WTC11 (cell line): ENCODE measurements around the gene LTA4H. TPM values are rescaled to one million over a fixed set of nuclear protein-coding genes. Genes with fewer than 3 reads are reported as not detected.

Experiments used
- ATAC-seq: fragments of 200-7000 bp; cut with Tn5 transposase; 2 replicates; pipeline ENCODE4 v1.10.0; 2021; ENCODE audit warnings: mild to moderate bottlenecking, moderate library complexity
- CTCF ChIA-PET: fragments of 300-600 bp; sonication (Branson Sonifier 250); formaldehyde crosslinking; loops from one replicate; lab custom pipeline; 2021; ENCODE audit warnings: antibody characterized with exemption; lab: Charles Lee
- POLR2A ChIA-PET: fragments of 350-600 bp; sonication (Branson Sonifier 250); formaldehyde crosslinking; loops from one replicate; lab custom pipeline; 2021; ENCODE audit warnings: antibody characterized with exemption; lab: Charles Lee
- DNase-seq: peaks from one replicate; pipeline ENCODE4 v3.0.0; 2021; ENCODE audit warnings: low spot score
- H3K27ac Mint-ChIP-seq: 2 replicates; pipeline ENCODE4 v1.8.0; 2021; ENCODE audit warnings: mixed read lengths
- H3K27me3 Mint-ChIP-seq: 2 replicates; pipeline ENCODE4 v1.8.0; 2021; ENCODE audit warnings: low read depth, mild to moderate bottlenecking, moderate library complexity, mixed read lengths
- H3K36me3 Mint-ChIP-seq: 2 replicates; pipeline ENCODE4 v1.8.0; 2021; ENCODE audit warnings: mixed read lengths
- H3K4me1 Mint-ChIP-seq: 2 replicates; pipeline ENCODE4 v1.8.0; 2022; ENCODE audit warnings: mixed read lengths
- H3K4me3 Mint-ChIP-seq: 2 replicates; pipeline ENCODE4 v1.8.0; 2021; ENCODE audit warnings: mild to moderate bottlenecking, moderate library complexity, mixed read lengths
- H3K9me3 Mint-ChIP-seq: 2 replicates; pipeline ENCODE4 v1.8.0; 2021; ENCODE audit warnings: mixed read lengths
- CREM ChIP-seq: sonication (generic); formaldehyde crosslinking; IDR thresholded peaks from 2 replicates; pipeline ENCODE4 v1.8.1; 2022; ENCODE audit warnings: mild to moderate bottlenecking, missing genetic modification reagents, moderate library complexity
- FOXP1 ChIP-seq: sonication (generic); formaldehyde crosslinking; IDR thresholded peaks from 2 replicates; pipeline ENCODE4 v1.8.0; 2022; ENCODE audit warnings: missing genetic modification reagents, mild to moderate bottlenecking, moderate library complexity, borderline replicate concordance
- MXD4 ChIP-seq: fragments of 250-450 bp; sonication (Bioruptor Pico); IDR thresholded peaks from 2 replicates; pipeline ENCODE4 v1.8.0; 2021; ENCODE audit warnings: mild to moderate bottlenecking, moderate library complexity, borderline replicate concordance
- MYBL2 ChIP-seq: sonication (generic); formaldehyde crosslinking; IDR thresholded peaks from 2 replicates; pipeline ENCODE4 v1.8.1; 2023; ENCODE audit warnings: mild to moderate bottlenecking, moderate library complexity, missing genetic modification reagents
- NFATC4 ChIP-seq: fragments of 250-450 bp; sonication (Bioruptor Pico); IDR thresholded peaks from 2 replicates; pipeline ENCODE4 v1.9.0; 2021; ENCODE audit warnings: mild to moderate bottlenecking
- NR1H2 ChIP-seq: sonication (generic); formaldehyde crosslinking; IDR thresholded peaks from 2 replicates; pipeline ENCODE4 v1.9.0; 2021; ENCODE audit warnings: mild to moderate bottlenecking, moderate library complexity, missing genetic modification reagents
- NR2C2 ChIP-seq: sonication (generic); formaldehyde crosslinking; IDR thresholded peaks from 2 replicates; pipeline ENCODE4 v1.8.0; 2022; ENCODE audit warnings: mild to moderate bottlenecking, missing genetic modification reagents
- OVOL2 ChIP-seq: fragments of 250-450 bp; sonication (Bioruptor Pico); IDR thresholded peaks from 2 replicates; pipeline ENCODE4 v1.9.0; 2021; ENCODE audit warnings: mild to moderate bottlenecking, borderline replicate concordance
- SP1 ChIP-seq: sonication (generic); formaldehyde crosslinking; conservative IDR thresholded peaks from 2 replicates; pipeline ENCODE4 v1.8.1; 2022; ENCODE audit warnings: missing genetic modification reagents
- TEAD1 ChIP-seq: sonication (generic); formaldehyde crosslinking; IDR thresholded peaks from 2 replicates; pipeline ENCODE4 v1.8.0; 2022; ENCODE audit warnings: mild to moderate bottlenecking, missing genetic modification reagents
- ZNF263 ChIP-seq: sonication (generic); formaldehyde crosslinking; IDR thresholded peaks from 2 replicates; pipeline ENCODE4 v1.8.1; 2022; ENCODE audit warnings: low read depth, mild to moderate bottlenecking, moderate library complexity, missing genetic modification reagents
- total RNA-seq: library from RNA; stranded (reverse); gene quantifications from 3 replicates; pipeline ENCODE4 v1.2.3, GENCODE V29; 2021
- TF ChIP-seq, protein P1 (sequence below): fragments of 250-450 bp; sonication (Bioruptor Pico); IDR thresholded peaks from 2 replicates; pipeline ENCODE4 v1.8.0; 2021; ENCODE audit warnings: mild to moderate bottlenecking
- TF ChIP-seq, protein P2 (sequence below): sonication (generic); formaldehyde crosslinking; IDR thresholded peaks from 2 replicates; pipeline ENCODE4 v1.8.0; 2022; ENCODE audit warnings: missing genetic modification reagents
- TF ChIP-seq, protein P3 (sequence below): sonication (generic); formaldehyde crosslinking; IDR thresholded peaks from 2 replicates; pipeline ENCODE4 v1.8.1; 2023; ENCODE audit warnings: mild to moderate bottlenecking, missing genetic modification reagents
- TF ChIP-seq, protein P4 (sequence below): sonication (generic); formaldehyde crosslinking; conservative IDR thresholded peaks from 2 replicates; pipeline ENCODE4 v1.8.1; 2022; ENCODE audit warnings: mild to moderate bottlenecking, missing genetic modification reagents
- TF ChIP-seq, protein P5 (sequence below): sonication (generic); formaldehyde crosslinking; conservative IDR thresholded peaks from 2 replicates; pipeline ENCODE4 v1.8.1; 2023; ENCODE audit warnings: mild to moderate bottlenecking, low read depth, missing genetic modification reagents, moderate library complexity
- TF ChIP-seq, protein P6 (sequence below): sonication (generic); formaldehyde crosslinking; IDR thresholded peaks from 2 replicates; pipeline ENCODE4 v1.8.0; 2023; ENCODE audit warnings: mild to moderate bottlenecking, missing genetic modification reagents

Gene LTA4H
- total RNA-seq, 1 experiment from 2014 or later: 134 TPM

DNA sequence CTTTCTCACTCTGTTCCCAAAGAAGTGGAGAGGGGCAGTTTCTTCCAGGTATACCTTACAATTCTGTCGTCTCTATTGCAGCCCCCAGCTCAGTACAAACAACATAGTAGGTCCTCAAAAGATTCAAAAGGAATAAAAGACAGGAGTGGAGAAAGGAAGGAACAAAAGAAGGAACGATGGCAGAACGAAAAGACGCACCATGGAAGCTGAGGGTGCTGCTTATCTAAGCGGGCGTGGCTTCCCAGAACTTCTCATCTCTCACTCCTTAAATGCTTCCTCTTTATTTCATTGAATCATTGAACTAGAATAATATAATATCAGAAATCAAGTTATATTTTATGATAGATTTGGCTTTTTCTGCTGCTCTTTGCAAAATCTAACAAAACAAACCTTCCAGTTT is 13.7 kb upstream of the LTA4H start (continued):
- TF ChIP-seq, protein P1, sequence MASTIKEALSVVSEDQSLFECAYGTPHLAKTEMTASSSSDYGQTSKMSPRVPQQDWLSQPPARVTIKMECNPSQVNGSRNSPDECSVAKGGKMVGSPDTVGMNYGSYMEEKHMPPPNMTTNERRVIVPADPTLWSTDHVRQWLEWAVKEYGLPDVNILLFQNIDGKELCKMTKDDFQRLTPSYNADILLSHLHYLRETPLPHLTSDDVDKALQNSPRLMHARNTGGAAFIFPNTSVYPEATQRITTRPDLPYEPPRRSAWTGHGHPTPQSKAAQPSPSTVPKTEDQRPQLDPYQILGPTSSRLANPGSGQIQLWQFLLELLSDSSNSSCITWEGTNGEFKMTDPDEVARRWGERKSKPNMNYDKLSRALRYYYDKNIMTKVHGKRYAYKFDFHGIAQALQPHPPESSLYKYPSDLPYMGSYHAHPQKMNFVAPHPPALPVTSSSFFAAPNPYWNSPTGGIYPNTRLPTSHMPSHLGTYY (CRISPR knock-in tag): no peak
- TF ChIP-seq NFATC4 (CRISPR knock-in tag) (no peak), OVOL2 (CRISPR knock-in tag) (no peak), NR2C2 (CRISPR knock-in tag) (no peak)
- TF ChIP-seq, protein P2, sequence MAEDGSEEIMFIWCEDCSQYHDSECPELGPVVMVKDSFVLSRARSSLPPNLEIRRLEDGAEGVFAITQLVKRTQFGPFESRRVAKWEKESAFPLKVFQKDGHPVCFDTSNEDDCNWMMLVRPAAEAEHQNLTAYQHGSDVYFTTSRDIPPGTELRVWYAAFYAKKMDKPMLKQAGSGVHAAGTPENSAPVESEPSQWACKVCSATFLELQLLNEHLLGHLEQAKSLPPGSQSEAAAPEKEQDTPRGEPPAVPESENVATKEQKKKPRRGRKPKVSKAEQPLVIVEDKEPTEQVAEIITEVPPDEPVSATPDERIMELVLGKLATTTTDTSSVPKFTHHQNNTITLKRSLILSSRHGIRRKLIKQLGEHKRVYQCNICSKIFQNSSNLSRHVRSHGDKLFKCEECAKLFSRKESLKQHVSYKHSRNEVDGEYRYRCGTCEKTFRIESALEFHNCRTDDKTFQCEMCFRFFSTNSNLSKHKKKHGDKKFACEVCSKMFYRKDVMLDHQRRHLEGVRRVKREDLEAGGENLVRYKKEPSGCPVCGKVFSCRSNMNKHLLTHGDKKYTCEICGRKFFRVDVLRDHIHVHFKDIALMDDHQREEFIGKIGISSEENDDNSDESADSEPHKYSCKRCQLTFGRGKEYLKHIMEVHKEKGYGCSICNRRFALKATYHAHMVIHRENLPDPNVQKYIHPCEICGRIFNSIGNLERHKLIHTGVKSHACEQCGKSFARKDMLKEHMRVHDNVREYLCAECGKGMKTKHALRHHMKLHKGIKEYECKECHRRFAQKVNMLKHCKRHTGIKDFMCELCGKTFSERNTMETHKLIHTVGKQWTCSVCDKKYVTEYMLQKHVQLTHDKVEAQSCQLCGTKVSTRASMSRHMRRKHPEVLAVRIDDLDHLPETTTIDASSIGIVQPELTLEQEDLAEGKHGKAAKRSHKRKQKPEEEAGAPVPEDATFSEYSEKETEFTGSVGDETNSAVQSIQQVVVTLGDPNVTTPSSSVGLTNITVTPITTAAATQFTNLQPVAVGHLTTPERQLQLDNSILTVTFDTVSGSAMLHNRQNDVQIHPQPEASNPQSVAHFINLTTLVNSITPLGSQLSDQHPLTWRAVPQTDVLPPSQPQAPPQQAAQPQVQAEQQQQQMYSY (CRISPR knock-in tag): no peak
- TF ChIP-seq, protein P3, sequence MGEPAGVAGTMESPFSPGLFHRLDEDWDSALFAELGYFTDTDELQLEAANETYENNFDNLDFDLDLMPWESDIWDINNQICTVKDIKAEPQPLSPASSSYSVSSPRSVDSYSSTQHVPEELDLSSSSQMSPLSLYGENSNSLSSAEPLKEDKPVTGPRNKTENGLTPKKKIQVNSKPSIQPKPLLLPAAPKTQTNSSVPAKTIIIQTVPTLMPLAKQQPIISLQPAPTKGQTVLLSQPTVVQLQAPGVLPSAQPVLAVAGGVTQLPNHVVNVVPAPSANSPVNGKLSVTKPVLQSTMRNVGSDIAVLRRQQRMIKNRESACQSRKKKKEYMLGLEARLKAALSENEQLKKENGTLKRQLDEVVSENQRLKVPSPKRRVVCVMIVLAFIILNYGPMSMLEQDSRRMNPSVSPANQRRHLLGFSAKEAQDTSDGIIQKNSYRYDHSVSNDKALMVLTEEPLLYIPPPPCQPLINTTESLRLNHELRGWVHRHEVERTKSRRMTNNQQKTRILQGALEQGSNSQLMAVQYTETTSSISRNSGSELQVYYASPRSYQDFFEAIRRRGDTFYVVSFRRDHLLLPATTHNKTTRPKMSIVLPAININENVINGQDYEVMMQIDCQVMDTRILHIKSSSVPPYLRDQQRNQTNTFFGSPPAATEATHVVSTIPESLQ (CRISPR knock-in tag): no peak

DNA sequence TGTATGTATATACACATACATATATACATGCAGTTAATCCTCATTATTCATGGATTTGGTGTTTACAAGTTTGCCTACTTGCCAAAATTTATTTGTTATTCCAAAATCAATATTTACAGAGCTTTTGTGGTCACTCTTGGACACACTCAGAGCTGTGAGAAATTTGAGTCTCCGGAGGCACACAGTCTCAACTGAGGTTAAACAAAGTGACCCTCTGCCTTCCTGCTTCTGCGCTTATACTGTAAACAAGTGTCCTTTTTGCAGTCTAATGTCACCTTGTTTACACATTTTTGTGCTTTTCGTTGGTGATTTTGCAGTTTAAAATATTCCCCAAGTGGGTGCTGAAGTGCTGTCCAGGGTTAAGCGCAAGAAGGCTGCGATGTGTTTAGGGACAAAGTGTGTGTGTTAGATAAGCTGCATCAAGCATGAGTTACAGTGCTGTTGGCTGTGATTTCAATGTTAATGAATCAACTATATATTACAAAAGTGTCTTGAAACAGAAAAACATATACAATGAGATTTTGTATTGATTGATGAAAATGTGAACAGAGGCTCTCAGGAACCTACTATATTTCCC is 13.1 kb upstream of the LTA4H start:
- Mint-ChIP-seq H3K27ac (no peak overlapping the region), H3K27me3 (no peaks in the 10 kb centered on the region; the same call in 1 of the 2 replicates), H3K4me1 (peaks cover 11% of the 10 kb centered on the region; the same call in 1 of the 2 replicates), H3K4me3 (no peak overlapping the region), H3K36me3 (0 out of 2 replicates have a peak, but pooled peaks cover under 1% of the 10 kb centered on the region), H3K9me3 (peaks cover 25% of the 10 kb centered on the region)
- TF ChIP-seq OVOL2 (CRISPR knock-in tag): no peak
- TF ChIP-seq, protein P4, sequence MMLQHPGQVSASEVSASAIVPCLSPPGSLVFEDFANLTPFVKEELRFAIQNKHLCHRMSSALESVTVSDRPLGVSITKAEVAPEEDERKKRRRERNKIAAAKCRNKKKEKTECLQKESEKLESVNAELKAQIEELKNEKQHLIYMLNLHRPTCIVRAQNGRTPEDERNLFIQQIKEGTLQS: no peak
- ChIA-PET POLR2A (no interaction called here), CTCF (no interaction called here)
- DNase-seq (no peak), ATAC-seq (no peak)

DNA sequence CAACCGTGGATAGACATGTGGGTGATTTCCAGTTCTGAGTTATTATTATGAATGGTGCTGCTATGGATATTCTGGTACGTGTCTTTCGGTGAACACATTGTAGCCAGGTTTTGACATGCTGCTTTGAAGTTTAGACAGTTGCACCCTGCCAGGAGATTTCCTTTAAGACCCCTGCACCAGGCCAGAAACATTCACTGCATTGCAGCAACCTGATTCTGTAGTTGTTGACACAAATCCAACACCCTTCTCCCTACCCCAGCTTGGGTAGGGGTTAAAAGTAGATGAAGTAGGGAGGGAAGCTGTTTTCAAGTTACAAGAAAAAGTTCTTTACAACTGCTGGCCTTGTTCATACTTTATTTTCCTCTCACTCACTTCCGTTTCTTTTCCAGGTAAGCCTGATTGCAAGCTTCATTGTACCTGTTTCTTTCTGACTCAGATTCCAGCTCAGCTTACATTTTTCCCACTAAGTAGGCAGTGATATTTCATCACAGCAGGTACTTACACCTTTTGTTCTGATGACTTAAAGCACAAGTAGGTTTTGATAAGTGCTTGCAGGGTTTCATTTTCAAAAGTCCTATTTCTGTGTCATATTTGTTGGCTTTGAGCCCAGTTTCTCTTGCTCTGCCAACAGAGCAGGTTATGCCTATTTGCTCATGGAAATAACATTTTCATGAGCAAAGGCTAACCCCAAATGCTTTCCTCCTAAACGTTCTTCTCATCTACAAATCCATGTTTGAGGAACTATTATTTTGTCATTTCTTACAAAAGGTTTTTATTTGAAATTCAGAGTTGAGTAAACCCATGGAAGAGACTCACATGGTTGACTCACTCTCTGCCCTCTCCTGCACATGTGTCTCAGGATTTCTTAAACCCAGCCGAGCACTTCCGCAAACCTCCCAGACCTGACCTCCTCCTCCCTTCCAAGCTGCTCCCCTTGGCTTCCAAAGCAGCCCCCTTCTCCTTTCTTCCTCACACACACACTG is 12.1 kb upstream of the LTA4H start:
- H3K27ac Mint-ChIP-seq: no peak overlapping the region
- H3K4me1 Mint-ChIP-seq: peaks cover 11% of the 10 kb centered on the region; the same call in 1 of the 2 replicates
- H3K4me3 Mint-ChIP-seq: no peak overlapping the region
- TF ChIP-seq ZNF263 (CRISPR knock-in tag) (no peak), TEAD1 (CRISPR knock-in tag) (no peak), MXD4 (CRISPR knock-in tag) (no peak), MYBL2 (CRISPR knock-in tag) (no peak), NR1H2 (no peak), SP1 (CRISPR knock-in tag) (no peak), CREM (CRISPR knock-in tag) (no peak), FOXP1 (CRISPR knock-in tag) (no peak)
- TF ChIP-seq, protein P5, sequence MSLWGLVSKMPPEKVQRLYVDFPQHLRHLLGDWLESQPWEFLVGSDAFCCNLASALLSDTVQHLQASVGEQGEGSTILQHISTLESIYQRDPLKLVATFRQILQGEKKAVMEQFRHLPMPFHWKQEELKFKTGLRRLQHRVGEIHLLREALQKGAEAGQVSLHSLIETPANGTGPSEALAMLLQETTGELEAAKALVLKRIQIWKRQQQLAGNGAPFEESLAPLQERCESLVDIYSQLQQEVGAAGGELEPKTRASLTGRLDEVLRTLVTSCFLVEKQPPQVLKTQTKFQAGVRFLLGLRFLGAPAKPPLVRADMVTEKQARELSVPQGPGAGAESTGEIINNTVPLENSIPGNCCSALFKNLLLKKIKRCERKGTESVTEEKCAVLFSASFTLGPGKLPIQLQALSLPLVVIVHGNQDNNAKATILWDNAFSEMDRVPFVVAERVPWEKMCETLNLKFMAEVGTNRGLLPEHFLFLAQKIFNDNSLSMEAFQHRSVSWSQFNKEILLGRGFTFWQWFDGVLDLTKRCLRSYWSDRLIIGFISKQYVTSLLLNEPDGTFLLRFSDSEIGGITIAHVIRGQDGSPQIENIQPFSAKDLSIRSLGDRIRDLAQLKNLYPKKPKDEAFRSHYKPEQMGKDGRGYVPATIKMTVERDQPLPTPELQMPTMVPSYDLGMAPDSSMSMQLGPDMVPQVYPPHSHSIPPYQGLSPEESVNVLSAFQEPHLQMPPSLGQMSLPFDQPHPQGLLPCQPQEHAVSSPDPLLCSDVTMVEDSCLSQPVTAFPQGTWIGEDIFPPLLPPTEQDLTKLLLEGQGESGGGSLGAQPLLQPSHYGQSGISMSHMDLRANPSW (CRISPR knock-in tag): no peak
- TF ChIP-seq, protein P6, sequence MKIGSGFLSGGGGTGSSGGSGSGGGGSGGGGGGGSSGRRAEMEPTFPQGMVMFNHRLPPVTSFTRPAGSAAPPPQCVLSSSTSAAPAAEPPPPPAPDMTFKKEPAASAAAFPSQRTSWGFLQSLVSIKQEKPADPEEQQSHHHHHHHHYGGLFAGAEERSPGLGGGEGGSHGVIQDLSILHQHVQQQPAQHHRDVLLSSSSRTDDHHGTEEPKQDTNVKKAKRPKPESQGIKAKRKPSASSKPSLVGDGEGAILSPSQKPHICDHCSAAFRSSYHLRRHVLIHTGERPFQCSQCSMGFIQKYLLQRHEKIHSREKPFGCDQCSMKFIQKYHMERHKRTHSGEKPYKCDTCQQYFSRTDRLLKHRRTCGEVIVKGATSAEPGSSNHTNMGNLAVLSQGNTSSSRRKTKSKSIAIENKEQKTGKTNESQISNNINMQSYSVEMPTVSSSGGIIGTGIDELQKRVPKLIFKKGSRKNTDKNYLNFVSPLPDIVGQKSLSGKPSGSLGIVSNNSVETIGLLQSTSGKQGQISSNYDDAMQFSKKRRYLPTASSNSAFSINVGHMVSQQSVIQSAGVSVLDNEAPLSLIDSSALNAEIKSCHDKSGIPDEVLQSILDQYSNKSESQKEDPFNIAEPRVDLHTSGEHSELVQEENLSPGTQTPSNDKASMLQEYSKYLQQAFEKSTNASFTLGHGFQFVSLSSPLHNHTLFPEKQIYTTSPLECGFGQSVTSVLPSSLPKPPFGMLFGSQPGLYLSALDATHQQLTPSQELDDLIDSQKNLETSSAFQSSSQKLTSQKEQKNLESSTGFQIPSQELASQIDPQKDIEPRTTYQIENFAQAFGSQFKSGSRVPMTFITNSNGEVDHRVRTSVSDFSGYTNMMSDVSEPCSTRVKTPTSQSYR (CRISPR knock-in tag): no peak
- POLR2A ChIA-PET: no interaction called here
- H3K9me3 Mint-ChIP-seq: peaks cover 16% of the 10 kb centered on the region
- DNase-seq (no peak), ATAC-seq (no peak)
- H3K36me3 Mint-ChIP-seq: no peaks in the 10 kb centered on the region
- no peaks in the 10 kb centered on the region; the same call in 1 of the 2 replicates for H3K27me3 Mint-ChIP-seq
- CTCF ChIA-PET: no interaction called here
